OCI-LY1 (cell line): ENCODE results near the gene CYTH4.

Source experiments
- H2AFZ ChIP-seq: fragments of 200-600 bp; sonication (generic), shearing (Covaris generic); 2 replicates; pipeline ENCODE4 v1.6.0; 2014; ENCODE audit warnings: antibody characterized with exemption, mild to moderate bottlenecking, low read length
- H3F3A ChIP-seq: fragments of 200-600 bp; sonication (generic), shearing (Covaris generic); 2 replicates; pipeline ENCODE4 v1.6.0; 2014; ENCODE audit warnings: mild to moderate bottlenecking, antibody characterized with exemption, low read length, moderate library complexity; ENCODE audit not compliant: insufficient read depth
- H3K27ac ChIP-seq: fragments of 200-600 bp; sonication (generic); 2 replicates; pipeline ENCODE4 v1.5.1; 2014; ENCODE audit warnings: low read length, mixed run types, mild to moderate bottlenecking, low read depth; ENCODE audit not compliant: poor library complexity, severe bottlenecking
- H3K27me3 ChIP-seq: fragments of 200-600 bp; sonication (generic); 2 replicates; pipeline ENCODE4 v1.6.0; 2014; ENCODE audit warnings: antibody characterized with exemption, mild to moderate bottlenecking, low read length, moderate library complexity; ENCODE audit not compliant: insufficient read depth
- H3K36me3 ChIP-seq: fragments of 200-600 bp; sonication (generic); 2 replicates; pipeline ENCODE4 v1.6.1; 2014; ENCODE audit warnings: mild to moderate bottlenecking, antibody characterized with exemption, low read length, moderate library complexity, mixed read lengths; ENCODE audit not compliant: insufficient read depth
- H3K4me1 ChIP-seq: fragments of 200-600 bp; sonication (generic); 2 replicates; pipeline ENCODE4 v1.5.1; 2014; ENCODE audit warnings: mild to moderate bottlenecking, low read length, moderate library complexity; ENCODE audit not compliant: insufficient read depth, severe bottlenecking
- H3K4me2 ChIP-seq: fragments of 200-600 bp; sonication (generic), shearing (Covaris generic); 2 replicates; pipeline ENCODE4 v1.6.1; 2014; ENCODE audit warnings: low read length
- H3K4me3 ChIP-seq: fragments of 200-600 bp; sonication (generic); 2 replicates; pipeline ENCODE4 v1.5.1; 2014; ENCODE audit warnings: low read length, low read depth, mild to moderate bottlenecking, mixed read lengths; ENCODE audit not compliant: poor library complexity, severe bottlenecking
- H3K79me2 ChIP-seq: fragments of 200-600 bp; shearing (Covaris generic); 2 replicates; pipeline ENCODE4 v1.6.1; 2016; ENCODE audit warnings: mixed run types, low read length, mixed read lengths; ENCODE audit not compliant: insufficient read depth
- H3K9ac ChIP-seq: fragments of 200-600 bp; sonication (generic), shearing (Covaris generic); 2 replicates; pipeline ENCODE4 v1.6.1; 2014; ENCODE audit warnings: mild to moderate bottlenecking, low read length, mixed read lengths
- H3K9me2 ChIP-seq: fragments of 200-600 bp; sonication (generic), shearing (Covaris generic); 2 replicates; pipeline ENCODE4 v1.6.1; 2014; ENCODE audit warnings: low read depth, mild to moderate bottlenecking, low read length, mixed read lengths
- H3K9me3 ChIP-seq: fragments of 200-600 bp; shearing (Covaris generic); 2 replicates; pipeline ENCODE4 v1.6.1; 2014; ENCODE audit warnings: low read length, mixed read lengths
- H4K20me1 ChIP-seq: fragments of 200-600 bp; sonication (generic), shearing (Covaris generic); 2 replicates; pipeline ENCODE4 v1.6.0; 2016; ENCODE audit warnings: mild to moderate bottlenecking, low read length; ENCODE audit not compliant: insufficient read depth
- CTCF ChIP-seq: fragments of 200-600 bp; sonication (generic), shearing (Covaris generic); IDR thresholded peaks from 2 replicates; pipeline ENCODE4 v1.5.1; 2017; ENCODE audit warnings: mild to moderate bottlenecking, antibody characterized with exemption, low read length, moderate library complexity, mixed read lengths
- EZH2 ChIP-seq: fragments of 200-600 bp; sonication (generic), shearing (Covaris generic); IDR thresholded peaks from 2 replicates; pipeline ENCODE4 v1.8.0; 2017; ENCODE audit warnings: borderline replicate concordance, mixed run types, mild to moderate bottlenecking, antibody characterized with exemption, low read length, moderate library complexity, mixed read lengths

The CYTH4 gene

DNA sequence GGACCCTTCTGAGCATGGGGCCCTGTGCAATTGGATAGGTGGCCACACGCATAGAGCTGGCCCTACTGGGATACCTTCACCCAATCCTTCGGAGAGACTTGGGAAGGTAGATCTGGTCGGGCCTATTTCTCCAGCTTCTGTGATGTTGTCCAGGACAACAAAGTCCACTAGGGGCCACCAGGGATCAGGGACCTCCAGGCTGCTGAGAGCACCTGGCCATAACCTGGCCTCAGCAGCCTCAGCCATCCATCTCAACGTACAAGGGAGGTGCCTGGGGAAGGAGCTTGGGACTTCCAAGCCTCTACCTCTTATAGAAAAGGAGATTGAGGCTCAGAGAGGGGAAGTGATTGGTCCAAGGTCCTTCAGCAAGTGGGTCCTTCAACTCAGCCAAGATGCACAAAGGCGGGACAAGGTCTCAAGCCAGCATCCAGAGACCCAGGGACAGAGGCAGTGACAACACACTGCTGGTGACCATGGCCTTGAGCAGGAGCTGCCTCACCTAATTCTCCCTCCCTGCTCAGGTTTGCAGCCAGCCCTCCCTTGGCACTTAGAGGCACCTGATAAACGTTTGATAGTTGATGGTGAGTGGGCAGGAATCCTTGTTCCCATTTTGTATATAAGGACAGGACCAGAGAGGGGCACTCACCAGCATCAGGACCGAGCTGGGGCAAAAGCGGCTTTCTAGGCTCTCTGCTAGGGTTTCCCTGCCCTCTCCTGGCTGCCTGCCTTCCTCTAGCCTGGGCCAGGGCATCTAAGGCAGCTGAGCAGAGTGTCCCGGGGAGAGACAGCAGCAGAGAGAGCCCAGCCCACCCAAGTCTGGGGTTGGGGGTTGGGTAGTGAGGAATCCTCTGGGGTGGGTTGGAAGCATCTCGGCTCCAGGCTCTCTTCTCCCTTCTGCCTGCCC, 42.7 kb upstream of the CYTH4 start:
- no peak overlapping the region; the same call in 1 of the 2 replicates for H3K9ac ChIP-seq
- H3K4me1 ChIP-seq, result peaks cover 89% of the 10 kb centered on the region
- no peaks in the 10 kb centered on the region for H3K9me3 ChIP-seq
- TF ChIP-seq EZH2 (no peak), CTCF (no peak)
- no peak overlapping the region for H2AFZ ChIP-seq
- no peaks in the 10 kb centered on the region for H3F3A ChIP-seq
- H3K79me2 ChIP-seq, result peaks cover 8% of the 10 kb centered on the region; the same call in 1 of the 2 replicates
- no peak overlapping the region for H3K4me3 ChIP-seq
- peaks cover 67% of the 10 kb centered on the region for H3K36me3 ChIP-seq
- H4K20me1 ChIP-seq, result no peaks in the 10 kb centered on the region
- H3K27me3 ChIP-seq, result no peaks in the 10 kb centered on the region
- no peaks in the 10 kb centered on the region for H3K9me2 ChIP-seq
- H3K27ac ChIP-seq, result peak overlapping the region; percentile 42
- no peak overlapping the region for H3K4me2 ChIP-seq

DNA sequence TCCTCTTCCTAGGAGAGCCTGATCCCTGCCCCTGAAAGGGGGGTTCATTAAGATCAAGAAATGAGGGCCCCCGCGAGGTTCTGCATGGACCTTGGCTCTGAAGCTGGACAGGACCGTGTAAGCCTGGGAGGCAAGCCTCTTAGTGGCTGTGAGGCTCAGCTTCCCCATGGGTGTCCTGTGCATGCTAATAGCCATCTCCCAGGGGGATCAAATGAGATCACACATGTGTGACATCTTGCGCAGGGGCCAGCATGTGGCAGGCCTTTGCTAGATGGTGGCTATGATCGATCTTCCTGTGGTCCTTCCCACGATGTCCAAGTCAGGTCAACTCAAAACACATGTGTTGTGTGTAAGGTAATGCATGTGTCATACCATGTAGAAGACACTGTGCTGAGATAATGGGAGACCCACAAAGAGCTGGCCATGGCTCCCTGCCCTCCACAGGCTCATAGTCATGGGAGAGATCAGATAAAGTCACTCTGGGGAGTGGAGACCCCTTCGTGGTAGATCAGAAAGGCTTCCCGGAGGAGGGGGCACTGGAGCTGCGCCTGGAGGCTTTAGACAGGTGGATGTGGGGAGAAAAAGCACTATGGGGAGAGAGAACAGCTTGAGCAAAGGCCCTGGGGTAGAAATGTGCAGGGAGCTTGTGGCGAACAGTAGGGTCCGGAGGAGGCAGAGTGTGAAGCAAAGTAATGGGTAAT, 41.9 kb upstream of the CYTH4 start:
- Histone ChIP-seq H3K9ac (no peak overlapping the region), H3K4me2 (no peak overlapping the region), H3K9me2 (no peaks in the 10 kb centered on the region), H3K79me2 (peaks cover 8% of the 10 kb centered on the region; the same call in 1 of the 2 replicates), H3K4me3 (no peak overlapping the region), H3K9me3 (no peaks in the 10 kb centered on the region), H3K27ac (no peak overlapping the region), H4K20me1 (no peaks in the 10 kb centered on the region), H3K27me3 (no peaks in the 10 kb centered on the region), H3K36me3 (peaks cover 62% of the 10 kb centered on the region), H3F3A (0 out of 2 replicates have a peak, but pooled peaks cover 3% of the 10 kb centered on the region), H2AFZ (no peak overlapping the region), H3K4me1 (peaks cover 89% of the 10 kb centered on the region)
- no peak for TF ChIP-seq CTCF
- no peak for TF ChIP-seq EZH2

- peaks cover 8% of the 10 kb centered on the region; the same call in 1 of the 2 replicates for H3K79me2 ChIP-seq
- H3F3A ChIP-seq, result 0 out of 2 replicates have a peak, but pooled peaks cover 3% of the 10 kb centered on the region
- peaks cover 89% of the 10 kb centered on the region for H3K4me1 ChIP-seq
- H3K9ac ChIP-seq, result peak overlapping the region; percentile 91; the same call in 1 of the 2 replicates
- H3K27ac ChIP-seq, result peak overlapping the region; percentile 97
- H2AFZ ChIP-seq, result no peak overlapping the region
- no peak for TF ChIP-seq EZH2
- TF ChIP-seq CTCF, result no peak
- no peaks in the 10 kb centered on the region for H3K27me3 ChIP-seq
- H3K9me2 ChIP-seq, result no peaks in the 10 kb centered on the region
- peak overlapping the region; percentile 80 for H3K4me2 ChIP-seq
- H3K36me3 ChIP-seq, result peaks cover 56% of the 10 kb centered on the region
- H3K9me3 ChIP-seq, result no peaks in the 10 kb centered on the region
- H4K20me1 ChIP-seq, result no peaks in the 10 kb centered on the region
- H3K4me3 ChIP-seq, result peak overlapping the region; percentile 91
These were observed 41.4 kb upstream of the CYTH4 start for GRCh38 chr22:37240941-37241320.
